Renal cortex interstitium (tissue), 11 donors: ENCODE data around the gene CDC14A. TPM values are rescaled to one million over a fixed set of nuclear protein-coding genes. Genes with fewer than 3 reads are reported as not detected.

Source experiments
- DNase-seq, 11 donors: peaks; one replicate each; pipeline ENCODE4 v3.0.0-alpha.2; 2013; ENCODE audit warnings: low read depth in 9 of 11, low spot score in 4 of 11; ENCODE audit errors: extremely low read depth in 1 of 11
- polyA plus RNA-seq, 3 donors: library from polyadenylated mRNA; unstranded; fragments of 120-200 nt; gene quantifications; one replicate each; pipeline ENCODE4 v1.2.1, GENCODE V29; 2013; ENCODE audit not compliant: insufficient read length in 3 of 3

CDC14A gene
- polyA plus RNA-seq, 3 donors: 27.2 to 31.8 (median 28.7) TPM

- DNase-seq: peak; percentile 50 to 78 (median 64)
These were observed 107.2 kb downstream of the CDC14A start for GRCh38 chr1:100459358-100460114.

DNA sequence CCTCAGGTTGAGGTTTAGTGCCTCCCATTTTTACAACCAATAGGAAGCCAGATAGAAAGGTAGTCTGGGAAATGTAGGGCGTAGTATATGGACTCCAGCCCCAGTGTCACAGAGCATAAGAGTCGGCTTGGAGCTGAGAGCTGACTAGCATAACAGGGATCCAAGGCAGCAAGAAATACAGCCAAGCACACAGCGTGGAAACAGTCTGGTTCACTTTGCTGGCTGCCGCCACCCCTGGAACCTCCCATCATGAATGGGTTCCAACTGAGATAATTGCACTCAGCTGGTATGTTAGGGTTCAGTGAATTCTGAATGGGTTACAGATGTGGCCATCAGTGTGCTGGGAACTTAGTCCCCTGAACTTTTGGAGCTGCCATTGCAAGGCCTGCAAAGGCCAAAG lies 108.9 kb downstream of the CDC14A start:
- DNase-seq: no peak

DNA sequence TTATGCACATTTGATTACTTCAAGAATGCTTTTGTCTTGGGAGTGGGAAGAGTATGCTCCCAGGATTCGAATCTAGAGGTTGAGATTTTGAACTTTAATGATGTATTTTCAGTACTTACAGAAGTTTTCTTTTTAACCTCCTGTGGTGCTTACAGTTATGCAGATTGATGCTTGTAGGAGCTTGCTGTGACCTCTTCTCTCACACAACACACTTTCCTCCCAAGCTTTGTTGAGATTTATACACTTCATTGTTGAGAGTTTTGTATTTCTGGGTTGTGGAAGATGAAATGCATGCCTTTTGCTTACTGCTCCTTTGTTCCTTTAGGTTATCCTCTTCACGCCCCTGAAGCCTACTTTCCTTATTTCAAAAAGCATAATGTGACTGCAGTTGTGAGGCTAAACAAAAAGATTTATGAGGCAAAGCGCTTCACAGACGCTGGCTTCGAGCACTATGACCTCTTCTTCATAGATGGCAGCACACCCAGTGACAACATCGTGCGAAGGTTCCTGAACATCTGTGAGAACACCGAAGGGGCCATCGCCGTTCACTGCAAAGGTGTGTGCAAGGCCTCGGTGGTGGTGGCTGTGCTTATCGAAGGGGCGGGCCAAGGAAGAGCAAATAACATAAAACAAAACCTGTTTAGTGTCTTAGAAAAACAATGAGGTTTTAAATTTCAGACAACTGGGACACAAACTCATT lies 110.2 kb downstream of the CDC14A start:
- DNase-seq: no peak

DNA sequence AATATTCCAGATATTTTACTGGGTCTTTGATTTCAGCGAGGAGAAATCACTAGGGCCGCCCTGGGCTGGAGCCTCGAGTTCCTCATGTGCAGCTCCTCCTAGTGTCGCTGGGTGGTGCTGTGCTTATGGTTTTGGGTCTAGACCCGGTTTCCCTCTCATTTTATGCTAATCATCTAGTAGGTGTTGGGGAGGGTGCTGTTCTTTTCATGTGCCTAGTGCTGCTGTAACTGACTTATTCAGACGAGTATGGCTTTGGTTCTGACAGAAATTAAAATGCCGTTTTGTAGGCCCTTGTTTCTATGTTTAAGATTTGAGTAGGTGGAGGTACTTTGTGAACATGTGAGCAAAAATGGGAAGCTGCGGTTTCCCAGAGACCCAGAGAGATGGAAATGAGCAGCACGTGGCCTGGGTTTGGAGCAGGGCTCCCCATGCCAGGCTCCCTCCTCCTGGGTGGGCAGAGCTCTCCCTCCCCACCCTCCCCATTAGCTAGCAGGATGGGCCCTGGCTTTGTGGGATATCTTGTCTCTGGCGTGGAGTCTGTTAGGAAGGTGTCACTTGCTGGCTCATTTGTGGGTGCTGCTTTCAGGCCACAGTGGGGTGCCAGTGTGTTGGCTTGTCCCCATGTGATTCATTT lies 111.6 kb downstream of the CDC14A start:
- DNase-seq: peak in 7 of 11 donors; percentile 36 to 56 (median 49)

DNA sequence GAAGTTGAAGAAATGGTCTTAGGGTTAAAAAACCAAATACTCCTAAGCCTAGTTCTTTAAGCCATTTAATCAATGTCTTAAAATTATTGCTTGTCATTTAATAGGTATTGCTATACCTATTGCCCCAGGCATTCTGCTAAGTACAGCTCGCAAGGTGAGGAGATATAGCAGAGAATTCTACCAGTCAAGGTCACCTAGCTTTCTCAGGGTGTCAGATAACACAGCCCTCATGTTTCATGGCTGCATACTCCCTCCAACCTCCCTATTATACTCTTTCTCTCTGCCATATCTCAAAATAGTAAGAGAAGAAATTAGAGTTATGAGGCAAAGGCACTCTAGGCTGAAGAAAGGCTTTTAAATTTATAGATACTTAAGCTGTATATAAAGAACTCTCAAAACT lies 117.3 kb downstream of the CDC14A start:
- no peak for DNase-seq

- DNase-seq: no peak
These were observed 122.5 kb downstream of the CDC14A start for GRCh38 chr1:100474834-100475233.

- no peak for DNase-seq
These were observed 124.5 kb downstream of the CDC14A start for GRCh38 chr1:100476735-100477290.

DNA sequence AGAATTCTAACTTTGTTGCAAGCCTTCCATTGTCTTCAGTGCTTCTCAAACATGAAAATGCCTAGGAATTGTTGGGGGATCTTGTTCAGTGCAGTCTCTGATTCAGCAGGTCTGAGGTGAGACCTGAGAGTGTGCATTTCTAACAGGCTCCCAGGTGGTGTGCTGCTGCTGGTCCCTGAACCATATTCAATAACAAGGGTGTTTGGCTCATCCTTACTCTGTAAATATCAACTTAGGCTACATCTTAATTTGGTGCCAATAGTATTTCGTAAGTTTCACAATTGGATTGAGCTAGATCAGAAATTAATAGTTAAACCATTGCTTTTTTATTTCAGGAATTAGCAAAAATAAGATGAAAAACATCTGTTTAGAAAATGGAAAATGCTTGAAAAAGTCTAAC lies 126.5 kb downstream of the CDC14A start:
- no peak for DNase-seq

DNA sequence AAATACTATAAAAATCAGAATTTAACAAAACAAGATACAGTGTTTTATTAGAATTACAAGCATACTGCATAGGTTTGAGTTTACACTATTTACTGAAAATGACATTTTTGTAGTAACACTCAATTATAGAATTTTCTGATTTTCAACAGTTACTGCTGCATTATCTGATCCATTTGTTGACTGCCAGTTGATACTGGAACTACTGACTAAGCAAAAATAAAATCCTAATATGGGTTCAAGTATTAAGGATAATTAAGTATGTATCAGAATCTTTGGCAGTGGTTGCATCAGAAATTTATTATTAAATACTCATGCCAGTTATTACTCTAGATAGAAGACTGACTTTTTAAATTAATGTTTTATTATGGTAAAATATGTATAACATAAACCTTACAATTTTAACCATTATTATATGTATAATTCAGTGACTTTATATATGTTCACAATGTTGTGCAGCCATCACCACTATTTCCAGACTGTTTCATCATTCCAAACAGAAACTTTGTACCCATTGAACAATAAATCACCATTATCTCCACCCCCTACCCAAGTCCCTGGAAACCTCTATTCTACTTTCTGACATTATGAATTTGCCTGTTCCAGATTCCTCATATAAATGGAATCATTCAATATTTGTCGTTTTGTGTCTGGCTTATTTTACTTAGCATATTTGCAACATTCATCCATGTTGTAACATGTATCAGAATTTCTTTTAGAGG lies 127.5 kb downstream of the CDC14A start:
- no peak for DNase-seq

- DNase-seq: no peak
These were observed 129.0 kb downstream of the CDC14A start for GRCh38 chr1:100481303-100481702.

- no peak for DNase-seq
These were observed 129.9 kb downstream of the CDC14A start for GRCh38 chr1:100482167-100482566.

GRCh38 chr1:100482748-100483147 lies 130.4 kb downstream of the CDC14A start:
- no peak for DNase-seq

- DNase-seq: no peak
These were observed 130.9 kb downstream of the CDC14A start for GRCh38 chr1:100483230-100483629.

- no peak for DNase-seq
These were observed 133.6 kb downstream of the CDC14A start for GRCh38 chr1:100485855-100486258.

DNA sequence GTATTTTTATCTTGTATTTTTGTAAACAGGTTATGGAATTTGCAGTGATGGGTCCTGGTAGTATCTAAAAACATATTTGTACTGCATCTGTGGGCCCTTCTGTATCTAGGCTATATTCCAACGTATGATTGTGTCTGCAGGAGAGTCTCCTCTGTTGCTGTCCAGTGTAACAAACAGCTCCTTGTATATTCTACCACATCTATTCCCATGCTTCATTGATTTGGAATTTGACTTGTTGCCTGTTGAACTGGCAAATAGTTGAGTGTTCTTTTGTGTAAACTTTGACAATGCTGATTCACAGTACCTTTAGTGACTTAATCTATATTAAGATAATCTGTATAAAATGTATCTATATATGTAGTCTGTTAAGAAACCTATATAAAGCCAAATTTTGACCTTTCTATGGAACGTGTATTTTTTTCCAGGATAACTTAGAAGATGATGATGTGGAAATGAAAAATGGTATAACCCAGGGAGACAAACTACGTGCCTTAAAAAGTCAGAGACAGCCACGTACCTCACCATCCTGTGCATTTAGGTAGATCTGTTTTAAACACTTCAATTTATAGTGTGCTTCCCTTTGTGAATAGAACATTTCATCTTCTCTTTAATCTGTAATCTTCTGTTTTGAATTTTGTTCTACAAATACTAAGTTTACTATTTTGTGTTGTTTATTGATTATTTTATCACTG lies 142.2 kb downstream of the CDC14A start:
- no peak for DNase-seq

- DNase-seq: no peak
These were observed 144.6 kb downstream of the CDC14A start for GRCh38 chr1:100496896-100497295.

DNA sequence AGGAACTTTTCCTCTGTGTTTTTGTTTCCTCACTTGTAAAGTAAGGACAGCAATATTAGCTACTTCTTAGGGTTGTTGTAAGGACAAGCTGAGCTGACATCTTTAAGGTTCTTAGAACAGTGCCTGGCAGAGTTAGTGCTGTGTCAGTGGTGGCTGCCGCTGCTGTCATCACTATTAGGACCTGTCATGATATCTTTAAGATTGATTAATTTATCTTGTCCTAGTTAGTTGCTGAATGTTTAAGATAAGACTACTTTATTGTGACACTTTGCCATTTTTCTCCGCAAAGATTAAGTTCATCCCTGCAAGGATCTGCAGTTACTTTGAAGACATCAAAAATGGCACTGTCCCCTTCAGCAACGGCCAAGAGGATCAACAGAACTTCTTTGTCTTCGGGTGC lies 145.5 kb downstream of the CDC14A start:
- DNase-seq: no peak

DNA sequence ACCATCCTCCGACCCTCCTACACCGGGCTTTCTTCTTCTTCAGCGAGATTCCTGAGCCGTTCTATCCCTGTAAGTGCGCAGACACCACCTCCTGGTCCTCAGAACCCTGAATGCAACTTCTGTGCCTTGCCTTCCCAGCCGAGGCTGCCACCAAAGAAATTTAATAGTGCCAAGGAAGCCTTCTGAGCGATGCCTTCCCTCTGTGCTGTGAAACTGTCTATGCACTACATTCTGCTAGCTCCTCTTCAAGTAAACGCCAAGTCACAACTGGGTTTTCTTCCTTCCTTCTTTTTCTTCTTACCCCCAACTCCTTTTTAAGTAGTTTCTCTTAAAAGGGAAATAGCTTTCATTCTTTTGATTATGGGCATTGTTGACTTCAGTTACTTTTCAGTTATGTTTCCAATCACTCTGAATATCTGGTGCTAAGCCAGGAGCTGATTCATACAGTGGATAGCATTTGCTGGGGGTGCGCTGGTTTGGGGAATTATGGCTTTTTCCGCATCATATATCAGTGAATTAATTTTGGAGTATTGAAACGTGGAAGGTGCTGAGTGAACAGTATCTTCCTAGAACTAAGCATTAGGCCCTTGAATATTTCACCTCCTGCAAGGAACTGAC lies 147.0 kb downstream of the CDC14A start:
- no peak for DNase-seq
